Lower lobe of right lung (tissue), 2 donors: ENCODE data around the gene COPS3. TPM values are rescaled to one million over a fixed set of nuclear protein-coding genes. Genes with fewer than 3 reads are reported as not detected.

Experiments
- ATAC-seq, 2 donors: fragments of 200-7000 bp; cut with Tn5 transposase; one replicate each; pipeline ENCODE4 v1.9.1; 2020 to 2022; ENCODE audit warnings: mild to moderate bottlenecking in 2 of 2, moderate library complexity in 2 of 2
- DNase-seq: peaks from one replicate; pipeline ENCODE4 v3.0.0-alpha.2; 2020
- H3K27ac ChIP-seq: fragments of 200-600 bp; one replicate; pipeline ENCODE4 v1.8.0; 2022
- H3K27me3 ChIP-seq: fragments of 200-600 bp; one replicate; pipeline ENCODE4 v1.8.0; 2022; ENCODE audit warnings: low read depth
- H3K36me3 ChIP-seq: fragments of 200-600 bp; one replicate; pipeline ENCODE4 v1.8.0; 2022; ENCODE audit warnings: mild to moderate bottlenecking
- H3K4me1 ChIP-seq: fragments of 200-600 bp; one replicate; pipeline ENCODE4 v1.8.0; 2022
- H3K4me3 ChIP-seq: fragments of 200-600 bp; one replicate; pipeline ENCODE4 v1.8.0; 2022; ENCODE audit warnings: mild to moderate bottlenecking
- H3K9me3 ChIP-seq: fragments of 200-600 bp; one replicate; pipeline ENCODE4 v1.8.0; 2022
- intact Hi-C: fragments of 100-400 bp; cut with DNase I; formaldehyde crosslinking; loops from one replicate; pipeline ENCODE4 v1.11.0; 2022
- total RNA-seq: library from RNA; stranded (reverse); fragmentation: NEBNext Ultra II Directional; extraction: Animal tissue kit (Norgen Biotek cat#: 25700); gene quantifications from one replicate; pipeline ENCODE4 v1.2.1, GENCODE V29; 2021
- TF ChIP-seq, protein P1 (sequence below): fragments of 200-600 bp; IDR thresholded peaks from one replicate; pipeline ENCODE4 v1.8.0; 2022; ENCODE audit warnings: antibody characterized with exemption, mild to moderate bottlenecking
- donor health status: DM: no; HTN: yes; CAD: no; lungs with severe emphysema.

Gene COPS3
- total RNA-seq, 1 donor from 2014 or later, result 50.1 TPM

DNA sequence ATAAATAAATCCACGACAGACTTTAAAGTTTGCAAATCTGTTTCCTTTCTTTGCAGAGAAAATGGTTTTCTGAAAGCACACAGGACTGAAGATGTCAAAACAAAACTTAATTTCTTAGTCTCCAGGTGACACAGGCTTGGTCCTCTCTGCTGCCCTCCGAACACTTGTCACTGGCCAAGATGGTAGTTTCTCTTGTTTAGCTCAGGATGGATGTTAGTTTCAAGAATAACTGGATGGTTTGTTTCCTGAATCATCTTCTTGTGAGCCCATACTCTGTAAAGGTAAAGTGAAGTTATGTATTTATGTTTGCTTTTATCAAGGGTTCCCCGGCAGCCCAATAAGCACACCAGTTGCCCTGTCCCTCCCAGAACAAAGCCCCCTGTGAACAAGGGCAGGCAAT is 34.2 kb downstream of the COPS3 start:
- peaks cover 63% of the 10 kb centered on the region for H3K36me3 ChIP-seq

DNA sequence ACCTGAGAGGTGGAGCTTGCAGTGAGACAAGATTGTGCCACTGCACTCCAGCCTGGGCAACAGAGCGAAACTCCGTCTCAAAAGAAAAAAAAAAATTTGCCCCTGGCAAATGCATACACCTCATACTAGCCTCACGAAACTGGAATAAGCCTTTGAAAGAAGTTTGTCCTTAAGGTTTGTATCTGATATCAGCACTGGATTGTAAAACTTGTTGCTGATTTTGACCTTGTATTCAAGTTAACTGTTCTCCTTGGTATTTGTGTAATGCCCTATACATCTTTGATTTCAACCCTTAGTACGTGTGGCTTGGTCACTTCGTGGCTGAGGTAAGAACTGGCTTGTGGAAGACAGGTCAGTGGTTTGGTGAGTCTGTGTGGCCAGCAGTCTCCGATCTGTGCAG is 37.9 kb downstream of the COPS3 start:
- Histone ChIP-seq H3K4me1 (peaks cover 2% of the 10 kb centered on the region), H3K27me3 (no peaks in the 10 kb centered on the region), H3K9me3 (no peaks in the 10 kb centered on the region), H3K27ac (no peak overlapping the region), H3K36me3 (peaks cover 30% of the 10 kb centered on the region), H3K4me3 (no peak overlapping the region)
- DNase-seq (no peak), ATAC-seq (no peak)
- TF ChIP-seq, protein P1, sequence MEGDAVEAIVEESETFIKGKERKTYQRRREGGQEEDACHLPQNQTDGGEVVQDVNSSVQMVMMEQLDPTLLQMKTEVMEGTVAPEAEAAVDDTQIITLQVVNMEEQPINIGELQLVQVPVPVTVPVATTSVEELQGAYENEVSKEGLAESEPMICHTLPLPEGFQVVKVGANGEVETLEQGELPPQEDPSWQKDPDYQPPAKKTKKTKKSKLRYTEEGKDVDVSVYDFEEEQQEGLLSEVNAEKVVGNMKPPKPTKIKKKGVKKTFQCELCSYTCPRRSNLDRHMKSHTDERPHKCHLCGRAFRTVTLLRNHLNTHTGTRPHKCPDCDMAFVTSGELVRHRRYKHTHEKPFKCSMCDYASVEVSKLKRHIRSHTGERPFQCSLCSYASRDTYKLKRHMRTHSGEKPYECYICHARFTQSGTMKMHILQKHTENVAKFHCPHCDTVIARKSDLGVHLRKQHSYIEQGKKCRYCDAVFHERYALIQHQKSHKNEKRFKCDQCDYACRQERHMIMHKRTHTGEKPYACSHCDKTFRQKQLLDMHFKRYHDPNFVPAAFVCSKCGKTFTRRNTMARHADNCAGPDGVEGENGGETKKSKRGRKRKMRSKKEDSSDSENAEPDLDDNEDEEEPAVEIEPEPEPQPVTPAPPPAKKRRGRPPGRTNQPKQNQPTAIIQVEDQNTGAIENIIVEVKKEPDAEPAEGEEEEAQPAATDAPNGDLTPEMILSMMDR, result no peak
- intact Hi-C loops, result no loop called here

More for the DNA sequence above, 34.2 kb downstream of the COPS3 start:
- intact Hi-C loops, result no loop called here
- H3K4me1 ChIP-seq, result no peaks in the 10 kb centered on the region
- no peaks in the 10 kb centered on the region for H3K9me3 ChIP-seq
- H3K27ac ChIP-seq, result no peak overlapping the region
- DNase-seq (no peak), ATAC-seq (no peak)
- H3K4me3 ChIP-seq, result no peak overlapping the region
- TF ChIP-seq, protein P1, result no peak
- no peaks in the 10 kb centered on the region for H3K27me3 ChIP-seq

DNA sequence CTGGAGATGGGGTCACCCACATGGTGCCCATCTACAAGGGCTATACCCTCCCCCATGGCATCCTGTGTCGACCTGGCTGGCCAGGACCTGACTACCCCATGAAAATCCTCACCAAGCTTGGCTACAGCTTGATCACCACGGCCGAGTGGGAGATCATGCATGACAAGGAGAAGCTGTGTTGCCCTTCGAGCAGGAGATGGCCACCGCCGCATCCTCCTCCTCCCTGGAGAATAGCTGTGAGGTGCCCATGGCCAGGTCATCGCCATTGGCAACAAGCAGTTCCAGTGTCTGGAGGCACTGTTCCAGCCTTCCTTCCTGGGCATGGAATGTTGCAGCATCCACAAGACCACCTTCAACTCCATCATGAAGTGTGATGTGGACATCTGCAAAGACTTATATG is 38.8 kb downstream of the COPS3 start:
- no peaks in the 10 kb centered on the region for H3K27me3 ChIP-seq
- H3K4me1 ChIP-seq, result peaks cover 5% of the 10 kb centered on the region
- TF ChIP-seq, protein P1, result no peak
- DNase-seq (no peak), ATAC-seq (no peak)
- H3K9me3 ChIP-seq, result no peaks in the 10 kb centered on the region
- no peak overlapping the region for H3K4me3 ChIP-seq
- peaks cover 20% of the 10 kb centered on the region for H3K36me3 ChIP-seq
- no peak overlapping the region for H3K27ac ChIP-seq
- intact Hi-C loops, result no loop called here

DNA sequence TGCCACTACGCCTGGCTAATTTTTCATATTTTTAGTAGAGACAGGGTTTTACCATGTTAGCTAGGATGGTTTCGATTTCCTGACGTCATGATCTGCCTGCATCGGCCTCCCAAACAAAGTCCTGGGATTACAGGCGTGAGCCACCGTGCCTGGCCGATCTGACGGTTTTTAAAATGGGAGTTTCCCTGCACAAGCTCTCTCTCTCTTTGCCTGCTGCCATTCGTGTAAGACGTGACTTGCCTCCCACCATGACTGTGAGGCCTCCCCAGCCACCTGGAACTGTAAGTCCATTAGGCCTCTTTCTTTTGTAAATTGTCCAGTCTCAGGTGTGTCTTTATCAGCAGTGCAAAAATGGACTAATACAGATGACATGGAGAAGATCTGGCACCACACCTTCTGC is 39.4 kb downstream of the COPS3 start:
- H3K27ac ChIP-seq, result no peak overlapping the region
- intact Hi-C loops, result no loop called here
- H3K36me3 ChIP-seq, result peaks cover 14% of the 10 kb centered on the region
- peaks cover 5% of the 10 kb centered on the region for H3K4me1 ChIP-seq
- DNase-seq, result no peak
- no peaks in the 10 kb centered on the region for H3K27me3 ChIP-seq
- H3K9me3 ChIP-seq, result no peaks in the 10 kb centered on the region
- no peak overlapping the region for H3K4me3 ChIP-seq
- no peak for ATAC-seq
- TF ChIP-seq, protein P1, result no peak

DNA sequence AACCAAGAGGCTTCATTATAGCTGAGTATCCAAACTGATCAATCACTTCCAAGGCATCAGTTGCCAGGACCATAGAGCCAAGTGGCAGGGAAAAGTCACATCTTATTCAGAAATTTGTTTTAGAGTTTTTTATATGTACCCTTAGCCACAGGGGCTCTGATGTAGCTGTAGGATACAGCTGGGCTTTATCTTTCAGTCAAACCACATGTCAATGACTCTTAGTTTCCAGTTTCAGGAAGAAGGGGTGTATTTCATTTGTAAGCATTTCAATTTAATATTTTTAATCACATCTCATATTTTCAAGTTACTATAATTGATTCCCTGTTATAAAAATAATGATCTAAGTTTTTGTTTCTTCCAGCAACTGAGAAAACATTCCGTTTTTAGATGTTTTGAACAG is 41.2 kb downstream of the COPS3 start:
- Histone ChIP-seq H3K27me3 (no peaks in the 10 kb centered on the region), H3K27ac (no peak overlapping the region), H3K4me1 (peaks cover 21% of the 10 kb centered on the region), H3K9me3 (no peaks in the 10 kb centered on the region), H3K4me3 (no peak overlapping the region), H3K36me3 (no peaks in the 10 kb centered on the region)
- TF ChIP-seq, protein P1, result no peak
- DNase-seq, result no peak
- intact Hi-C loops, result no loop called here
- ATAC-seq, result no peak
